Omental fat pad (tissue), 4 donors: ENCODE results near the gene CAMK1D. TPM values are rescaled to one million over a fixed set of nuclear protein-coding genes. Genes with fewer than 3 reads are reported as not detected.
"Not testable (repeated sequence)": the region's sequence is repeated elsewhere in the genome, so short reads cannot be mapped to it uniquely, and the experiment has no call there.

ENCODE experiments used
- ATAC-seq: fragments of 150-250 bp; one replicate; pipeline ENCODE4 v1.9.1; 2016; ENCODE audit warnings: mild to moderate bottlenecking, moderate library complexity; ENCODE audit not compliant: low FRiP score
- DNase-seq: peaks from one replicate; pipeline ENCODE4 v3.0.0-alpha.2; 2019; ENCODE audit warnings: low spot score
- total RNA-seq, 4 donors: library from RNA; depleted of rRNA; stranded (reverse); fragments of >200 nt; gene quantifications; one replicate each; pipeline ENCODE4 v1.1.0, GENCODE V29; 2016
- TF ChIP-seq, protein P1 (sequence below), 3 donors: fragments of 450-650 bp; IDR thresholded peaks; one replicate each; pipeline ENCODE4 v1.5.1; 2016 to 2017; ENCODE audit warnings: antibody characterized with exemption in 3 of 3, mild to moderate bottlenecking in 3 of 3, moderate library complexity in 2 of 3

CAMK1D gene
- total RNA-seq, 4 donors from 2014 or later = 6.0 to 15.8 (median 8.8) TPM

GRCh38 chr10:12720217-12720981, 371.1 kb downstream of the CAMK1D start:
- TF ChIP-seq, protein P1, sequence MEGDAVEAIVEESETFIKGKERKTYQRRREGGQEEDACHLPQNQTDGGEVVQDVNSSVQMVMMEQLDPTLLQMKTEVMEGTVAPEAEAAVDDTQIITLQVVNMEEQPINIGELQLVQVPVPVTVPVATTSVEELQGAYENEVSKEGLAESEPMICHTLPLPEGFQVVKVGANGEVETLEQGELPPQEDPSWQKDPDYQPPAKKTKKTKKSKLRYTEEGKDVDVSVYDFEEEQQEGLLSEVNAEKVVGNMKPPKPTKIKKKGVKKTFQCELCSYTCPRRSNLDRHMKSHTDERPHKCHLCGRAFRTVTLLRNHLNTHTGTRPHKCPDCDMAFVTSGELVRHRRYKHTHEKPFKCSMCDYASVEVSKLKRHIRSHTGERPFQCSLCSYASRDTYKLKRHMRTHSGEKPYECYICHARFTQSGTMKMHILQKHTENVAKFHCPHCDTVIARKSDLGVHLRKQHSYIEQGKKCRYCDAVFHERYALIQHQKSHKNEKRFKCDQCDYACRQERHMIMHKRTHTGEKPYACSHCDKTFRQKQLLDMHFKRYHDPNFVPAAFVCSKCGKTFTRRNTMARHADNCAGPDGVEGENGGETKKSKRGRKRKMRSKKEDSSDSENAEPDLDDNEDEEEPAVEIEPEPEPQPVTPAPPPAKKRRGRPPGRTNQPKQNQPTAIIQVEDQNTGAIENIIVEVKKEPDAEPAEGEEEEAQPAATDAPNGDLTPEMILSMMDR (IDR thresholded peaks at IDR 0.05) = no peak
- peak; percentile 34 for ATAC-seq
- DNase-seq = peak; percentile 72

- DNase-seq (no peak), ATAC-seq (no peak)
- TF ChIP-seq, protein P1 (IDR thresholded peaks at IDR 0.05) = no peak
Measured at GRCh38 chr10:12721334-12721733, 372.0 kb downstream of the CAMK1D start.

- DNase-seq (no peak), ATAC-seq (no peak)
- TF ChIP-seq, protein P1 (IDR thresholded peaks at IDR 0.05) = no peak
Measured at GRCh38 chr10:12723220-12723619, 373.9 kb downstream of the CAMK1D start.

- DNase-seq (no peak), ATAC-seq (no peak)
- TF ChIP-seq, protein P1 (IDR thresholded peaks at IDR 0.05) = no peak
Measured at GRCh38 chr10:12724807-12725579, 375.6 kb downstream of the CAMK1D start.

DNA sequence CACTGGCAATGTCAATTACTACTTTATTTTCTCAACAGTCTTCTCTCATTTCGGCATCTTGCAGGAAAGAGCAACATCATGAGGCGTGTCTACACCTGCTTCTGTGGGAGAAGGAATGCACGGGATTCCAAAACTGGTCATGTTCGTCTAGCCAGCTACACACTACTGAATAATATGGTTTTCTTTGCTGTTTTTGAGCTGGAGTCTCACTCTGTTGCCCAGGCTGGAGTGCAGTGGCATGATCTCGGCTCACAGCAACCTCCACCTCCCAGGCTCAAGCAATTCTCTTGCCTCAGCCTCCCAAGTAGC, 376.2 kb downstream of the CAMK1D start:
- DNase-seq, ATAC-seq: not testable (repeated sequence)

DNA sequence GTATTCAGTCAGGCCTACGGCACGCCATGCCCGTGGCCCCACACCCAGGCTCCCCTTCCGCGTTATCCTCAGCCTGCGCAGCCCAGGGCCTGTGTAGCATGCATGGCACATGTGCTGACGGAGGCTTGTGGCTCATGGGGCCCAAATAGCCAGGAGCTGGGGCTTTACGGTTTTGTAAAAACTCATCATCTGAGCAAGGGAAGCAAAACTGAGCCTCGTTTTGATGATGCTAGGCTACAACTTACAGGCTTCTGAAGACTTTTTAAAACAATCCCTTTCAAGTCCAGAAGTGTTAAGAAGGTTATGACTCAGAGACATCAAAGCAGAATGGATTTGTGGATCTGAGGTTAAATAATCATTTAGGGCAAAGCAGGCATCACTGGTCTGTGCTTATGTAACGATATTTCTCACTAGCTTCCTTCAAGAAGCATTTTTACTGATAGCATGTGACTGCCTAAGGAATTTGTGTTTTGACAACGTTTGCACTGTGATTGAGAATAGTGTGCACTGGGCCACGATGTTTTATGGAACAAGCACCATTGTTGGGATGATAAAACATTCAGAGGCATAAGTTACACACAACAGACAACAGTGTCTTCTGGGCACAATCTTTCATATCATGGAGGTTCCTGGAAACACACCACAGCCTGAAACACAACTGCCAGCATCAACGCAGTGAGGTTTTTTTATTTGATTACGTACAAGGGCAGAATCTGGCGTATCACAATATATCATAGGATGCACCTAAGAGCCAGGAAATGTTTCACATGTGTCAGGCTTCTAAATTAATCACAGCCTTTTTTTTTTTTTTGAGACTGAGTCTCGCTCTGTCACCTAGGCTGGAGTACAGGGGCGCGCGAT, 377.9 kb downstream of the CAMK1D start:
- TF ChIP-seq, protein P1 (IDR thresholded peaks at IDR 0.05) = no peak
- ATAC-seq (no peak), DNase-seq (no peak)

DNA sequence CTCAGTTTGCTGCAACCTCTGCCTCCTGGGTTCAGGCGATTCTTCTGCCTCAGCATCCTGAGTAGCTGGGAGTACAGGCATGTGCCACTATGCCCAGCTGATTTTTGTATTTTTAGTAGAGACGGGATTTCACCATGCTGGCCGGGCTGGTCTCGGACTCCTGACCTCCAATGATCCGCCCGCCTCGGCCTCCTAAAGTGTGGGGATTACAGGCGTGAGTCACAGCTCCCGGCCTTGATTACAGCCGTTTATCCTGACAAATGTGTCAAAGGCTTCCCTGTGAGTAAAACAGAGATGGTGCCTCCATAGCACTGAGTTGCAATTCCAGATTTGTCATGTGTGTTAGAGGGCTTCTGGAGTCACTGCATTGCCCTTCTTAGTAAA, 378.5 kb downstream of the CAMK1D start:
- ATAC-seq (no peak), DNase-seq (no peak)
- TF ChIP-seq, protein P1 (IDR thresholded peaks at IDR 0.05) = no peak
